ENCODE results near the gene B4GALT2.

The B4GALT2 gene

GRCh38 chr1:43946236-43947060 is 32.6 kb upstream of the B4GALT2 start, which contains the start of gene IPO13:
IPO13 (plus strand) TSS chr1:43946950; CDS start chr1:43947601, 651 bp downstream.
- DNase-seq, result peak; percentile 98

- no peak for DNase-seq
These were observed 31.7 kb upstream of the B4GALT2 start for GRCh38 chr1:43947061-43947873.

GRCh38 chr1:43947874-43948437 is 31.1 kb upstream of the B4GALT2 start:
- DNase-seq, result no peak

GRCh38 chr1:43949678-43950077 is 29.3 kb upstream of the B4GALT2 start:
- no peak for DNase-seq

GRCh38 chr1:43951021-43951985 is 27.7 kb upstream of the B4GALT2 start:
- DNase-seq, result no peak

GRCh38 chr1:43952731-43953346 is 26.2 kb upstream of the B4GALT2 start:
- no peak for DNase-seq

GRCh38 chr1:43953361-43953760 is 25.6 kb upstream of the B4GALT2 start:
- no peak for DNase-seq

GRCh38 chr1:43954036-43954435 is 25.0 kb upstream of the B4GALT2 start:
- DNase-seq, result no peak

- DNase-seq, result no peak
These were observed 22.8 kb upstream of the B4GALT2 start for GRCh38 chr1:43956234-43956633.

GRCh38 chr1:43957407-43958040 is 21.5 kb upstream of the B4GALT2 start:
- no peak for DNase-seq

GRCh38 chr1:43958351-43959255 is 20.4 kb upstream of the B4GALT2 start:
- DNase-seq, result no peak

- DNase-seq, result no peak
These were observed 18.2 kb upstream of the B4GALT2 start for GRCh38 chr1:43960798-43961197.

GRCh38 chr1:43961692-43962091 is 17.3 kb upstream of the B4GALT2 start:
- DNase-seq, result no peak

GRCh38 chr1:43962324-43962723 is 16.7 kb upstream of the B4GALT2 start:
- DNase-seq, result no peak

- DNase-seq, result no peak
These were observed 16.0 kb upstream of the B4GALT2 start for GRCh38 chr1:43963006-43963405.

- no peak for DNase-seq
These were observed 15.1 kb upstream of the B4GALT2 start for GRCh38 chr1:43963890-43964289.

GRCh38 chr1:43965316-43965715 is 13.7 kb upstream of the B4GALT2 start:
- no peak for DNase-seq

GRCh38 chr1:43968348-43968948 is 10.6 kb upstream of the B4GALT2 start:
- DNase-seq, result peak; percentile 55

- DNase-seq, result no peak
These were observed 9.6 kb upstream of the B4GALT2 start for GRCh38 chr1:43969416-43969745.
